Stimulated activated naive CD8-positive, alpha-beta T cell treated with anti-CD3 and anti-CD28 coated beads, Interleukin-15, amount 100 ng/mL, for 72 hours (primary cell): ENCODE data around the gene AFF3.

Experiments
- ATAC-seq: fragments of 150-1000 bp; cut with Tn5 transposase; 2 replicates; pipeline ENCODE4 v1.10.0; 2021; ENCODE audit warnings: mild to moderate bottlenecking, moderate library complexity
- DNase-seq, 2 donors: peaks; one replicate each; pipeline ENCODE4 v3.0.0; 2021 to 2022
- H3K27ac Mint-ChIP-seq, 2 donors: one replicate each; pipeline ENCODE4 v1.8.0; 2022; ENCODE audit warnings: mild to moderate bottlenecking in 2 of 2, mixed read lengths in 2 of 2, moderate library complexity in 2 of 2
- H3K27me3 Mint-ChIP-seq: one replicate; pipeline ENCODE4 v1.8.0; 2022; ENCODE audit warnings: mixed read lengths
- H3K4me1 Mint-ChIP-seq: one replicate; pipeline ENCODE4 v1.8.0; 2022; ENCODE audit warnings: mild to moderate bottlenecking, mixed read lengths
- H3K4me3 Mint-ChIP-seq, 2 donors: one replicate each; pipeline ENCODE4 v1.8.0; 2022; ENCODE audit warnings: mild to moderate bottlenecking in 2 of 2, mixed read lengths in 2 of 2, moderate library complexity in 1 of 2
- H3K9me3 Mint-ChIP-seq, 2 donors: one replicate each; pipeline ENCODE4 v1.8.0; 2022; ENCODE audit warnings: mixed read lengths in 2 of 2

Gene AFF3

DNA sequence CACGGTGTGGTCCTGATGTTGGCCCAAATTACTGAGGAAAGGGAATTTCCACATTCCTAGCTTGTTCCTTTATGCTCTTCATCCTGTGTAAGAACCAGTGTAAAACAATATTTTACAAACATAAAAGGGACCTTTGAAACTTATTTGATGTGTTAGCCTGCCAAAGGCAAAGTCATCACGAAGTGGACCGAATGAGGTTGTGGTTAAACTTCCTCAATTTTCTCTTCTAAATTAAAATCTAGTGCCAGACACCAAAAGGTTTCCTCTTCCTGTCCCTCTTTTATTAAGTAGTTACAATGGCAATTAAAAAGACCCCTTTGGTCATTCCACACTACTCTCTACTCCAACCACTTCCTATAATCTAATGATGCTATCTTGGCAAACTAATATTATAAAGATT lies 279.8 kb downstream of the AFF3 start:
- Mint-ChIP-seq H3K27ac (no peak overlapping the region), H3K4me3 (no peak overlapping the region), H3K9me3 (no peaks in the 10 kb centered on the region), H3K4me1 (peaks cover 14% of the 10 kb centered on the region), H3K27me3 (no peaks in the 10 kb centered on the region)
- DNase-seq: no peak
- no peak for ATAC-seq

DNA sequence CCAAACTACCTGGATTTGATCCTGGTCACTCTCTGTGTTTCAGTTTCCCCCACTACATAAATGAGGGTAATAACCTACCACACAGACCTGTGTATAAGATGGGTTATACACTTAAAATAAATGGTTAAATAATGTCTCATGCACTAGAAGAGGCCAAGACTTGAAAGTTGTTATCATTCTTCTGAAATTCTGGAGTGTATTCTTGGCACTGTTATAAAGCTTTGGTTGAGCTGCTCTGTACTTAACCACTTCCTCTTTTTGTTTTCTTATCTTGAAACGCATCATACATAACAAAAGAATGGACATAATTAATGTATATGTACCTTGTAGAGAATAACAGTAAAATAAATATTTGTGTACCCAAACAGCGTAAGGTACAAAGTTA lies 281.0 kb downstream of the AFF3 start:
- Mint-ChIP-seq H3K4me1 (peaks cover 14% of the 10 kb centered on the region), H3K9me3 (no peaks in the 10 kb centered on the region), H3K27me3 (no peaks in the 10 kb centered on the region), H3K27ac (no peak overlapping the region), H3K4me3 (no peak overlapping the region)
- DNase-seq (no peak), ATAC-seq (no peak)

DNA sequence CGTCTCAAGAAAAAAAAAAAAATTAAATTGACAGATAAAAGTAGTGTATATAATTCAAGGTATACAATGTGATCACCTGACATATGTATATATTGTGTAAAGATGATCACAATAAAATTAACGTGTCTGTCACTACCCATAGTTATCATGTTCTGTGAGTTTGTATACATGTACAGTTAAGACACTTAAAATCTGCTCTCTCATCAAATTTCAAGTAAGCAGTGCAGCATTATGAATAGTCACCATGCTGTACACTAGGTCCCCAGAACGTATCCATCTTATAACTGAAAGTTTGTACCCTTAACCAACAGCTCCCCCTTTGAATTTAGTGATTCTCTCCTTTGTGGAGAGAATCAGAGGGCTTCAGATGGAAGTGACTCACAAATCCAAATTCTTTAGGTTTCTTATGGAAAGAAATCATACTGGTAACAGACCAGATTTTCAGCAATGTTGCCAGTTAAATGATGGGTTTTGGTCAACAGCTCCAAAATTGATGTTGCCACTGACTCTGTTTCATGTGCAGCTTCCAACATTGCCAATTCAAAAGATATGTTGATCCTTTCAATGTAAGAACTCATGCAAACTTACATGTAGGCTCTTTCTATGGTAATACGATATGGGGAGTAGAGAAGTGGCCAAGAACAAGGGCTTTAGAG lies 281.5 kb downstream of the AFF3 start:
- ATAC-seq: no peak
- Mint-ChIP-seq H3K4me1 (peaks cover 14% of the 10 kb centered on the region), H3K27ac (no peak overlapping the region), H3K4me3 (no peak overlapping the region), H3K9me3 (no peaks in the 10 kb centered on the region), H3K27me3 (no peaks in the 10 kb centered on the region)
- no peak for DNase-seq

DNA sequence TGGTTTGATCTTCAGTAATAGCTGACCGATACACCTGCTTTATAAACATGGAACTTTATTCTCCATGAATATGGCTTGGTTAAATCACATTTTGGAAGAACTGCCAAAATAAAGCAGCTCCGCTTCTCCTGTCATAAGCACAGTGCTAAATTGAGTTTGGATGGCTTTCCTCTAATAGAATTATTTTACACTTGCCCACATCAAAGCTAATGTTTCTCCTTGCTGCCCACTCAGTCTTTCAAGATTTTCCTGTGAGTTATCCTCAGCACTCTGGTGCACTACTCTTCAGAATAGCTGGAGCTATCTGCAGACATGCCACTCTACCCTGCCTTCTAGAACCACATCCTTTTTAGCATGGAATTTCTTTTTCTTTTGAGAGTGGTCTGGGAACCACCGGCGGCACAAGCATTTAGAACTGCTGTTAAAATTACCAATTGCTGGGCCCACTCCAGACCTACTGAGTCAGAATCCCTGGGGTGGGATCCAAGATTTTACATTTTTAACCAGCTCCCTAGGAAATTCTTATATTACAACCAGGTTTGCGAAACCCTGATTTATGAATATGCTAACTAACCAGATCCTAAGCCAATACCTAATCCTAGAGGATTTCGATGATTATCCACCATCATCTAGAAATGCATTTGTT lies 283.3 kb downstream of the AFF3 start:
- no peaks in the 10 kb centered on the region for H3K9me3 Mint-ChIP-seq
- H3K4me3 Mint-ChIP-seq: no peak overlapping the region
- no peak overlapping the region for H3K27ac Mint-ChIP-seq
- H3K4me1 Mint-ChIP-seq: peaks cover 14% of the 10 kb centered on the region
- ATAC-seq: no peak
- no peak for DNase-seq
- H3K27me3 Mint-ChIP-seq: no peaks in the 10 kb centered on the region

DNA sequence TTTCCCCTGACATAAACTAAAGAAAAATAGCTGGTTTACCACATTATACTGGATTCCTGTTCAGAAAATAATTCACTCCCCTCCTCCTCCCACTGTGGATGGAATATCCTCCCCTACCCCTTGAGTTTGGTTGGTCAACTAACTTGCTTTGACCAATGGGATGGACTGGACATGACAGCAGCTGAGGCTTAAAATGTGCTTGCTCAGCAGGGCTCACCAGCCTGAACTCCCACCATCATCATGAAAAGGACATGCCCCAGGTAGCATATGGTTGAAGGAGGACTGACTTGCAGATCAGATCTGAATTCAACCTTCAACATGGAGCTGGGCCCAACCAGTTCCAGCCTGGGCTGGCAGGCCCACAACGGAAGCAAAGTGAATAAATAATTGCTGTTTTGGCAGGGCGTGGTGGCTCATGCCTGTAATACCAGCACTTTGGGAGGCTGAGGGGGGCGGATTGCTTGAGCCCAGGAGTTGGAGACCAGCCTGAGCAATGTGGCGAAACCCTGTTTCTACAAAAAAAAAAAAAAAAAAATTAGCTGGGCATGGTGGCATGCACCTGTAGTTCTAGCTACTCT lies 284.4 kb downstream of the AFF3 start:
- Mint-ChIP-seq H3K4me3 (no peak overlapping the region), H3K4me1 (peaks cover 14% of the 10 kb centered on the region), H3K27me3 (no peaks in the 10 kb centered on the region), H3K9me3 (no peaks in the 10 kb centered on the region), H3K27ac (no peak overlapping the region)
- ATAC-seq: no peak
- DNase-seq: no peak

DNA sequence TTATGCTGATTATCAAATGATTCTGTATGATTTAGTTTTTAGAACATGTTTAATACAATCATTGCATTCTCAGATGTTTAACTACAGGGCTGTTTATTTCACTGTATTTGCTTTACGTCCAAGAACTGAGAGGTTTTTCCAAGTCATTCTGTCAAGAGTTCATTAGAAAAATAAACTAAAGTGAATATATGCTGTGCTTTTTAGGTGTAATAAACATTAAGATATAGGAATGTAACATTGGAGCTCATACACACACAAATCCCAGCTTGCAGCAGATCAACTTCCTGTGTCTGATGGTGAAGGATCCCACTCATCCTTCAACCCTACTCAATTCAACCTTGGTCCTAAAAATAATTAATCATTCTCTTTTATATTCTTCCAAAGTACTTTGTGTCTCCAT lies 285.0 kb downstream of the AFF3 start:
- Mint-ChIP-seq H3K27me3 (no peaks in the 10 kb centered on the region), H3K9me3 (no peaks in the 10 kb centered on the region), H3K27ac (no peak overlapping the region), H3K4me1 (peaks cover 14% of the 10 kb centered on the region), H3K4me3 (no peak overlapping the region)
- DNase-seq (no peak), ATAC-seq (no peak)

DNA sequence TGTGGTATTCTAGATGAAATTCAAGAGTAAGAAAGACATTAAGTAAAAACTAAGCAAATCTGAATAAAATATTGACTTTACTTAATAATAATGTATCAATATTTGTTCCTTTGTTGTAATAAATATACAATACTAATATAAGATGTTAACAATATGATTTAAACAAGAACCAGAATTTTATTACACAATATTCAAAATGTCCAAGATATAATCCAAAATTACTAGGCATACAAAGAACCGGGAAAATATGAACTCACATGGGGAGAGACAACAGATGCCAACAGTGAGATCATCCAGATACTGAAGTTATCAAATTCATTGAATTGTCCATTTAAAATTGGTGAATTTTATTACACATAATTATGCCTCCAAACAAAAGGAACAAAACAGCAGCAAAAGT lies 286.3 kb downstream of the AFF3 start:
- ATAC-seq: no peak
- Mint-ChIP-seq H3K9me3 (no peaks in the 10 kb centered on the region), H3K4me3 (no peak overlapping the region), H3K27me3 (no peaks in the 10 kb centered on the region), H3K27ac (no peak overlapping the region), H3K4me1 (peaks cover 3% of the 10 kb centered on the region)
- no peak for DNase-seq

DNA sequence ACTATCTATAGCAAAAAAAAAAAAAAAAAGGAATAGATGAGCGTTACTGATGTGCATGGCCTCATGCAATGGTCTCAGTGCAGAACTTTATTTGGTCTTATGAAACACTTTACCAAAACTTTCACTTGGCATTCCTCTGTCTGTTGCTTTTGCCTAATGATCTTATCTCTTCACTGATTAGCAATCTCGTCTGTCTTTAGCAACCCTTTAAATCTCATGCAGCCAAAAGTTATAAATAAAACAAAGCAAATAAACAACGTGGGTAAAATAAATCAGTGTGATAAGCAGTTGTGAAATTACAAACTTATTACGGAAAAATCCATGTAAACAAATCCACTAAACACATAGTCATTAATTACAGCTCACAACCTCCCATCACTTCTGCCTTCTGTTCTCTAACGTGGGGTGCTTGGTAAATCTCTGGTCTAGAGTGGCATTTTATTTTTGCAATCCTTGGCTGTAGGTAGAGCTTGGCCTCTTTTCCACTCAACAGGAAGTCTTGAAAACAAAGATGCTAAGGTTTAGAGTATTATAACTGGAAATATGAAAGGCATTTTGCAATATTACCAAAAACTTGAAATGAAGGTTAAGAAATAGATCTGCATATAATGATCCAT lies 288.0 kb downstream of the AFF3 start:
- no peak for ATAC-seq
- Mint-ChIP-seq H3K27ac (no peak overlapping the region), H3K27me3 (no peaks in the 10 kb centered on the region), H3K4me1 (no peaks in the 10 kb centered on the region), H3K4me3 (no peak overlapping the region), H3K9me3 (no peaks in the 10 kb centered on the region)
- DNase-seq: no peak

DNA sequence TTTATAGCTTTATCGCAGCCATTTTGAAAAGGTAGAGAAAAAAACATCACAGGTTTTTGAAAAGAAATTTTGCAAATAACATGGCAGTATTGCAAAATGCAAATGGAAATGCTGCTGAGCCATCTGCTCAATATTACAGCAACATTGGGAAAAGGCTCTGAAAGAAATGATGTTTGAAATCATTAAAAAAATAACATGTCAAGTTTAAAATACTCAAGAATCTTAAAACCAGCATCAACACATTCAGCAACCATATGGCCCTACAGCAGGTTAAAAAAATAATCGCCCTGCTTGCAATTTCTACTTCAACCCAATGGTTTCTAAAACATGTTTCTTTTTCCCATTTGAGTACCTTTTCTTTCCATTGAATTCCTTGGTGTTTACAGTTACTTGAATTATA lies 289.4 kb downstream of the AFF3 start:
- no peak overlapping the region for H3K27ac Mint-ChIP-seq
- no peaks in the 10 kb centered on the region for H3K4me1 Mint-ChIP-seq
- DNase-seq (no peak), ATAC-seq (no peak)
- no peaks in the 10 kb centered on the region for H3K27me3 Mint-ChIP-seq
- no peak overlapping the region for H3K4me3 Mint-ChIP-seq
- H3K9me3 Mint-ChIP-seq: no peaks in the 10 kb centered on the region

DNA sequence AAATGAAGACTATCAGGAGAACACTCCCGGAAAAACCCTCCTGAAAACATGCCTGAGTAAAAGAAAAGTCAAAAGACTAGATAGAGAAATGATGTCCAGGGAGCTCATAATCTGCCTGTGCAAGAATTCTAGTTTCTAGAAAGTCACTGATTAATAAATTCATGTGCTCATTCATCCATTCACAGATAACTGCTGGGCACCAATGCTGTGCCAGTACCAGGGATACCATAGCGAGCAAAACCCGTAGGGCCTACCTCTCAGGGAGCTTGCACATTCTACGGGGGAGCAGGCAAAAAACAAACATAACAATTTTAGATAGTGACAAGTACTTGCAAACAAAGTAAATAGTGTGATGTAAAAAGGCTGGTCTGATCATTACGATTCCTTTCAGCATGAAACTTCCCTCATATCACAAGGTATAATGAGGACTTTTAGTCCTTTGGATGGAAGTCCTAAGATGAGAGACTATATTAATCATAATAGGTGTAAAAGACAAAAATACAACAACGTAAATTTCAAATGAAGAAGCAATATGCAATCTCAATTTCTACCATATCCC lies 289.9 kb downstream of the AFF3 start:
- Mint-ChIP-seq H3K4me3 (no peak overlapping the region), H3K27ac (no peak overlapping the region), H3K4me1 (no peaks in the 10 kb centered on the region), H3K9me3 (no peaks in the 10 kb centered on the region), H3K27me3 (no peaks in the 10 kb centered on the region)
- no peak for DNase-seq
- no peak for ATAC-seq

DNA sequence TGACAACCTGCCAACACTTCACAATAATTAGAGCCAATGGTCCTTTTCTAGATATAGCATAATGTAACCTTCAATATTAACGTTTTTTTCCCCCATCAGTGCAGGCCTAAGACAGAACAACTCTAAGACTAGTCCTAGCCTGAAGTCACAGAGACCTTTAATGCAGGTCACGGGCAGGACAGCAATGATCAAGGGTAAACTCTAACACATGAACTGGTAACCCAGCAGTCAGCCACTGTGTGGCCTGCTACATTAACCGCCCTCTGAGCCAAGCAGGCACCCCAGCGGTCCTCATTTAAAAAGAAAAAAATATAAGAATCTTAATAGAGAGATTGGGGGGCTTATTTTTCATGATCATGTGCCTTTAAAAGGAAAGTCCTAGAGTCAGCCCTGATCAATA lies 290.6 kb downstream of the AFF3 start:
- no peak overlapping the region for H3K27ac Mint-ChIP-seq
- H3K4me1 Mint-ChIP-seq: no peaks in the 10 kb centered on the region
- DNase-seq (no peak), ATAC-seq (no peak)
- H3K9me3 Mint-ChIP-seq: no peaks in the 10 kb centered on the region
- H3K4me3 Mint-ChIP-seq: no peak overlapping the region
- H3K27me3 Mint-ChIP-seq: no peaks in the 10 kb centered on the region

DNA sequence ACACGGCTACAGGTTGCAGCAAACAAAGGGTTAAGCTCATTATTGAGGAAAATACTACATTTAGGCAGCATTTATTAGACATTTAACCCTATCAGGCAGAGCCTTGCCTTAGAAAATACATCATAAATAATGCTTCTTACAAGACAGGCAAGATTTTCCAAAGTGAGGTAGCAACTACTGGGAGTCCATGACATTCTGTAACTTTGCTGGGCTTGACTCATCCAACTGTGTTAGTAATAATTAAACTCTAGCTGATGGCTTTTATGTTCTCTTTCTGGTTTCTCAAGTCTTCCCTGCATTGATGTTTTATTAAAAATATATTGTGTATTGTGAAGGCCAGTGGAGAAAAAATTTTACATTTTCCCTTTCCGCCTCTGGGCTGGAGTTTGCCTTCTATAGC lies 291.3 kb downstream of the AFF3 start:
- no peaks in the 10 kb centered on the region for H3K9me3 Mint-ChIP-seq
- ATAC-seq: no peak
- H3K27ac Mint-ChIP-seq: no peak overlapping the region
- no peaks in the 10 kb centered on the region for H3K4me1 Mint-ChIP-seq
- DNase-seq: no peak
- no peaks in the 10 kb centered on the region for H3K27me3 Mint-ChIP-seq
- no peak overlapping the region for H3K4me3 Mint-ChIP-seq

DNA sequence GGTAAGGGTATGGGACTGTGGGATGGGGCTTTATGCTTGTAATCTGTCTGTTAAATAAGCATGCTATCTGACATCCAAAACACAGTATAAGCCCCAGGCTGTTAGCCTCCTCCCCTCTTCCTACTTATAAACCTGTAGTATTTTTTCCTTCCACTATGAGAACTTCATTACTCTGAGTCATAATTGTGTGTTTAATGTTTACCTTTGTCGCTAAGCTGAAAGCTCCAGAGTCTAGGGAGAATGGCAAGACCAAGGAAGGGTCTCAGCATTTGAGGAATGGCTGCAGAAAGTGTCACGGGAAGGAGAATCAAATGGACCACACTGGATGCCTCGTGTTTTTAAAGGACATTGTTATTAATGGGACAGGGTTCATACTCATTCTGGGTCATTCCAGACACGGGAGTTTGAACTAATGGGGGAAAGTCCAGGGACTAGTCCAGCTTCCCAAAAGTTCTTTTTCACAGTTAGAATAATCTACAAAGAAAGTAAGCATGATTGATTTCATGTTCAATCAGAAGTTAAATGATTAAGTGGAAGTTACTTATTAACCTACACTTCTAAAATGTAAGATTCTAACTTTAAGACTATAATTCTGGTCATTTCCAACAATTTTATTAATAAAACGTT lies 292.2 kb downstream of the AFF3 start:
- Mint-ChIP-seq H3K27me3 (no peaks in the 10 kb centered on the region), H3K4me1 (no peaks in the 10 kb centered on the region), H3K4me3 (no peak overlapping the region), H3K27ac (no peak overlapping the region), H3K9me3 (no peaks in the 10 kb centered on the region)
- ATAC-seq (no peak), DNase-seq (no peak)

DNA sequence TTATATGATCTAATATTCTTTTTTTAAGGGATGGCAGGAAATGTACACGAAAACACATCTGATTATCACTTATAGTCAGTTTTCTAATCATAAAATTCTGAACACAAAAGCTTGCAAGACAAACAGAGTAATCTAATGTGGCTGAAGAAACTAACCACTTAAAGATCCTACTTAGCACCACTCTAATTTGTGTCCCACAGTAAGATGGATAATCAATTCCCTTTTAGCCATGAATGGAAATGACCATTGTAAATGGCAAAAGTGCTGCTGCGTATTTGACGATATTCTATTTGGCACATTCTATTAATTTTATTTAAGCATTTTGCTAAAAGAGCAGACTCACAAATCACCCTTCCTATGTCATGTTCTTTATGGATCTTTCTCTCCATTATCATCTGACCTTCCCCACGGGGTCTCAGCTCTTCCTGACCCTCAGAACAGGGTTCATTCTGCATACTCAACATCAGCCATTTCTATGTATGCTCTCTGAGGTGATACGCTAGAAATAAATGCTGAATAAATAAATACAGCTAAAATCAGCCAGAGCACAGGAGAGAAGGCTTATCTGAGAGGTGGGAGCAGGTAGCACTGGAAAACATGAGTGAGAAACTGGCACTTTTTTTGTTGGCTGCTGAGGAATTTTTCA lies 295.8 kb downstream of the AFF3 start:
- no peak overlapping the region for H3K27ac Mint-ChIP-seq
- no peaks in the 10 kb centered on the region for H3K27me3 Mint-ChIP-seq
- no peak overlapping the region for H3K4me3 Mint-ChIP-seq
- no peak for ATAC-seq
- H3K9me3 Mint-ChIP-seq: no peaks in the 10 kb centered on the region
- DNase-seq: no peak
- H3K4me1 Mint-ChIP-seq: no peaks in the 10 kb centered on the region

DNA sequence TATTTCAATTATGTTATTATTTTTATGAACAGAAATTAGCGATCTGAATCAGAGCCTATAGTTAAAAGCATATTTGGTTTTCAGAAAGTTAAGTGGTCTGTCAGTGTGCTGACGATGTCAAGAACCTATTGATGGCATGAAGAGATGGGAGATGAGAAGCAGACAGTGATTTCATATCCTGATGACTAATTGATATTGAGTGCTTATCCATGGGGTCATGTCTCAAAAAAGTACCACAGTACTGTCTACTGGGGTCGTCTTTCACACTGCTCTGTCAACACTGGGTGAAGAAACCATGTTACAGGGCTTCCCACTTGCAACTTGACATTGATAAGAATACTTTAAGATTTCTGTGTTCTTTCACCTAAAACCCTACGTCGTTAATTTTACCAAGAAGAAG lies 297.1 kb downstream of the AFF3 start:
- Mint-ChIP-seq H3K27ac (no peak overlapping the region), H3K4me3 (no peak overlapping the region)

More for the DNA sequence above, 297.1 kb downstream of the AFF3 start:
- Mint-ChIP-seq H3K4me1 (no peaks in the 10 kb centered on the region), H3K9me3 (no peaks in the 10 kb centered on the region), H3K27me3 (no peaks in the 10 kb centered on the region)
- no peak for ATAC-seq
- no peak for DNase-seq
